ENCODE measurements around the gene LRRC41. TPM values are rescaled to one million over a fixed set of nuclear protein-coding genes. Genes with fewer than 3 reads are reported as not detected.

LRRC41 gene
- total RNA-seq, 1 experiment from 2014 or later = 38.1 TPM

GRCh38 chr1:46300673-46301405 is 2.6 kb downstream of the LRRC41 start:
- ATAC-seq (no peak), DNase-seq (ENCODE audit: low read depth, low spot score) (no peak)
- peak overlapping the region; percentile 81 to 92 for H3K4me3 ChIP-seq (replicated peaks in 1 of 2; ENCODE audit: low read depth in 1 of 2, low read length in 2 of 2)
- ChIA-PET POLR2A (no interaction called here), RAD21 (ENCODE audit: low non-redundant PET in 1 of 2, low total read pairs in 2 of 2, uncharacterized antibody in 2 of 2, unreplicated experiment in 2 of 2) (no interaction called here), CTCF (no interaction called here)
- peaks cover 3 to 18% of the 10 kb centered on the region in 2 experiments; a peak in 3 of 4 replicates for H3K36me3 ChIP-seq (ENCODE audit: control insufficient read depth in 1 of 2, insufficient read depth in 2 of 2, low read length in 2 of 2)
- peak overlapping the region; percentile 87 for H3K9ac ChIP-seq (ENCODE audit: low read length)
- H3K27ac ChIP-seq (ENCODE audit: low read depth, low read length) = peak overlapping the region; percentile 94
- no peaks in the 10 kb centered on the region for H3K27me3 ChIP-seq (ENCODE audit: insufficient read depth, low read length)
- H3K4me1 ChIP-seq (ENCODE audit: control insufficient read depth in 1 of 2, insufficient read depth in 2 of 2, low read length in 2 of 2) = peaks cover 7 to 19% of the 10 kb centered on the region in 2 experiments; a peak in 3 of 4 replicates
- TF ChIP-seq CBX3 (IDR thresholded peaks at IDR 0.05; ENCODE audit: low read depth) (no peak), EZH2 (IDR thresholded peaks at IDR 0.05) (no peak), MAX (IDR thresholded peaks at IDR 0.05) (no peak), SIN3A (IDR thresholded peaks at IDR 0.05; ENCODE audit: low read depth) (no peak), JUND (IDR thresholded peaks at IDR 0.05) (no peak)
- TF ChIP-seq, protein P1, sequence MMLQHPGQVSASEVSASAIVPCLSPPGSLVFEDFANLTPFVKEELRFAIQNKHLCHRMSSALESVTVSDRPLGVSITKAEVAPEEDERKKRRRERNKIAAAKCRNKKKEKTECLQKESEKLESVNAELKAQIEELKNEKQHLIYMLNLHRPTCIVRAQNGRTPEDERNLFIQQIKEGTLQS (IDR thresholded peaks at IDR 0.05) = no peak
- TF ChIP-seq, protein P2, sequence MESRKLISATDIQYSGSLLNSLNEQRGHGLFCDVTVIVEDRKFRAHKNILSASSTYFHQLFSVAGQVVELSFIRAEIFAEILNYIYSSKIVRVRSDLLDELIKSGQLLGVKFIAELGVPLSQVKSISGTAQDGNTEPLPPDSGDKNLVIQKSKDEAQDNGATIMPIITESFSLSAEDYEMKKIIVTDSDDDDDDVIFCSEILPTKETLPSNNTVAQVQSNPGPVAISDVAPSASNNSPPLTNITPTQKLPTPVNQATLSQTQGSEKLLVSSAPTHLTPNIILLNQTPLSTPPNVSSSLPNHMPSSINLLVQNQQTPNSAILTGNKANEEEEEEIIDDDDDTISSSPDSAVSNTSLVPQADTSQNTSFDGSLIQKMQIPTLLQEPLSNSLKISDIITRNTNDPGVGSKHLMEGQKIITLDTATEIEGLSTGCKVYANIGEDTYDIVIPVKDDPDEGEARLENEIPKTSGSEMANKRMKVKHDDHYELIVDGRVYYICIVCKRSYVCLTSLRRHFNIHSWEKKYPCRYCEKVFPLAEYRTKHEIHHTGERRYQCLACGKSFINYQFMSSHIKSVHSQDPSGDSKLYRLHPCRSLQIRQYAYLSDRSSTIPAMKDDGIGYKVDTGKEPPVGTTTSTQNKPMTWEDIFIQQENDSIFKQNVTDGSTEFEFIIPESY (IDR thresholded peaks at IDR 0.05; ENCODE audit: extremely low read depth, insufficient replicate concordance, low read length) = no peak
- no peak overlapping the region for H2AFZ ChIP-seq (ENCODE audit: low read depth, low read length, poor library complexity, severe bottlenecking)
- peaks cover 75% of the 10 kb centered on the region for H3K79me2 ChIP-seq (ENCODE audit: insufficient read depth, low read length)
- no peaks in the 10 kb centered on the region for H3K9me2 ChIP-seq (ENCODE audit: insufficient read depth)
- no peaks in the 10 kb centered on the region for H3K9me3 ChIP-seq (ENCODE audit: control insufficient read depth in 1 of 2, insufficient read depth in 1 of 2, low read depth in 1 of 2, low read length in 2 of 2)
- H4K20me1 ChIP-seq (ENCODE audit: insufficient read depth) = no peaks in the 10 kb centered on the region
- H3K4me2 ChIP-seq (ENCODE audit: low read length) = peak overlapping the region; percentile 87
- TSS peak; percentile 22 for BruUV-seq (replicated peaks)
- intact Hi-C loops (cut with micrococcal nuclease) = no loop called here
